Karpas-422 (cell line): ENCODE data around the gene IGLL5. TPM values are rescaled to one million over a fixed set of nuclear protein-coding genes. Genes with fewer than 3 reads are reported as not detected.
"Not testable (repeated sequence)": the region's sequence is repeated elsewhere in the genome, so short reads cannot be mapped to it uniquely, and the experiment has no call there.

Source experiments
- DNase-seq: peaks from one replicate; pipeline ENCODE4 v3.0.0-alpha.2; 2015
- H2AFZ ChIP-seq: fragments of 200-600 bp; sonication (generic); 2 replicates; pipeline ENCODE4 v1.6.1; 2014; ENCODE audit warnings: antibody characterized with exemption, low read length, mixed read lengths
- H3K27ac ChIP-seq: fragments of 200-600 bp; sonication (generic); 2 replicates; pipeline ENCODE4 v1.5.1; 2014; ENCODE audit warnings: mild to moderate bottlenecking, low read length, moderate library complexity
- H3K27me3 ChIP-seq: fragments of 200-600 bp; sonication (generic); 2 replicates; pipeline ENCODE4 v1.6.1; 2014; ENCODE audit warnings: low read length, mixed read lengths
- H3K36me3 ChIP-seq: fragments of 200-600 bp; sonication (generic); 2 replicates; pipeline ENCODE4 v1.6.1; 2014; ENCODE audit warnings: low read length, mixed read lengths; ENCODE audit not compliant: insufficient read depth
- H3K4me1 ChIP-seq: fragments of 200-600 bp; sonication (generic); 2 replicates; pipeline ENCODE4 v1.6.1; 2014; ENCODE audit warnings: mild to moderate bottlenecking, low read length, mixed read lengths
- H3K4me2 ChIP-seq: fragments of 200-600 bp; sonication (generic); 2 replicates; pipeline ENCODE4 v1.6.1; 2014; ENCODE audit warnings: low read length, low read depth, mild to moderate bottlenecking; ENCODE audit not compliant: poor library complexity, severe bottlenecking
- H3K4me3 ChIP-seq: fragments of 200-600 bp; sonication (generic); 2 replicates; pipeline ENCODE4 v1.5.1; 2014; ENCODE audit warnings: mild to moderate bottlenecking, antibody characterized with exemption, low read length, mixed read lengths
- H3K79me2 ChIP-seq: fragments of 200-600 bp; sonication (generic); 2 replicates; pipeline ENCODE4 v1.6.1; 2014; ENCODE audit warnings: mild to moderate bottlenecking, low read length, mixed read lengths
- H3K9ac ChIP-seq: fragments of 200-600 bp; sonication (generic); 2 replicates; pipeline ENCODE4 v1.6.0; 2014; ENCODE audit warnings: low read length
- H3K9me2 ChIP-seq: fragments of 200-600 bp; sonication (generic), shearing (Covaris generic); replicated peaks from 2 replicates; pipeline ENCODE4 v1.6.0; 2014; ENCODE audit warnings: mild to moderate bottlenecking, low read length, moderate library complexity; ENCODE audit not compliant: insufficient read depth
- H3K9me3 ChIP-seq: fragments of 300-700, 200-600 bp; sonication (generic); 2 replicates; pipeline ENCODE4 v1.6.1; 2014; ENCODE audit warnings: low read length, mixed read lengths
- H4K20me1 ChIP-seq: fragments of 200-600 bp; sonication (generic); 2 replicates; pipeline ENCODE4 v1.6.1; 2014; ENCODE audit warnings: mild to moderate bottlenecking, antibody characterized with exemption, low read length, low read depth; ENCODE audit not compliant: insufficient read depth
- total RNA-seq: library from RNA; depleted of rRNA; stranded (reverse); fragments of >200 nt; shearing (Covaris generic); gene quantifications from 2 replicates; pipeline ENCODE4 v1.2.3, GENCODE V29; 2014; ENCODE audit warnings: low replicate concordance

IGLL5 gene
- total RNA-seq, 1 experiment from 2014 or later: 1.1 TPM

DNA sequence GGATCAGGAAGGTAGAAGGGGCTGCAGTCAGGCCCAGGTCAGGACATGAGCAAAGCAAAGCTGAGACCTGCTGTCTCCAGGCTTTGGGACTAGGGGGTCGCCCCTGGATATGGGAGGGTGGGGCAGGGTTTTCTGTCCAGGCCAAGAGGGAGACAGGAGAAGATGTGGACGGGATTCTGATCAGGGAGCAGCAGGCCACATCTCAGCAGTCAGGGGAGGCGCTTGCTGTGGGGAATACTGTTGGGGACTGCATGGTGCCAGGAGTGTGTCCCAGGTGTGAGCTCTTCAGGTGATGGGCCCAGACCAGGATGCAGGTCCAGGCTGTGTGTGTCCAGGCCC is 29.3 kb downstream of the IGLL5 start:
- DNase-seq: no peak
- Histone ChIP-seq H3K9ac (no peak overlapping the region), H2AFZ (no peak overlapping the region), H3K4me2 (no peak overlapping the region), H3K9me2 (no peaks in the 10 kb centered on the region), H3K79me2 (no peaks in the 10 kb centered on the region), H3K9me3 (no peaks in the 10 kb centered on the region), H3K27me3 (no peaks in the 10 kb centered on the region), H3K4me1 (peaks cover 15% of the 10 kb centered on the region), H3K36me3 (no peaks in the 10 kb centered on the region), H3K27ac (no peak overlapping the region), H3K4me3 (no peak overlapping the region), H4K20me1 (peaks cover 47% of the 10 kb centered on the region)

DNA sequence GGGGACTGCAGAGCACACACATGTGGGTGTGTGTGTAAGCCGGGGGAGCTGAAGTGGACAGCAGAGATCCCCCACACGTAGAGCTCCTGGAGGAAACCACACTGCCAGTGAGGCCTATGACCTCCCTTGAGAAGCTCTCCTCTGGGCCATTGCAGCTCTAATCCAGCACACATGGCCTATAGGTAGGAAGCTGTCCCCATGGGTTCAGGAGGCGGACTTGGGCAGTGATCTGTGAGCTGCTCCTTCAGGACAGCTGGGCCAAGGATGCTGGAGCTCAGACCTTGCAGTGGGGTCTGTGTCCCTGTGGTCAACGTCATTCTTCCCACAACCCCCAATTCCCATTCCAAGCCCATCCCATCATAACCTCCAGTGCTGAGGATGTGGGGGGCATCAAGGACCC is 29.8 kb downstream of the IGLL5 start:
- H3K9me2 ChIP-seq: no peaks in the 10 kb centered on the region
- DNase-seq: no peak
- no peak overlapping the region for H3K4me2 ChIP-seq
- H3K36me3 ChIP-seq: no peaks in the 10 kb centered on the region
- H3K9ac ChIP-seq: no peak overlapping the region
- no peaks in the 10 kb centered on the region for H3K27me3 ChIP-seq
- H3K27ac ChIP-seq: no peak overlapping the region
- H3K79me2 ChIP-seq: no peaks in the 10 kb centered on the region
- H4K20me1 ChIP-seq: peaks cover 43% of the 10 kb centered on the region
- no peak overlapping the region for H3K4me3 ChIP-seq
- peaks cover 15% of the 10 kb centered on the region for H3K4me1 ChIP-seq
- no peaks in the 10 kb centered on the region for H3K9me3 ChIP-seq
- no peak overlapping the region for H2AFZ ChIP-seq

DNA sequence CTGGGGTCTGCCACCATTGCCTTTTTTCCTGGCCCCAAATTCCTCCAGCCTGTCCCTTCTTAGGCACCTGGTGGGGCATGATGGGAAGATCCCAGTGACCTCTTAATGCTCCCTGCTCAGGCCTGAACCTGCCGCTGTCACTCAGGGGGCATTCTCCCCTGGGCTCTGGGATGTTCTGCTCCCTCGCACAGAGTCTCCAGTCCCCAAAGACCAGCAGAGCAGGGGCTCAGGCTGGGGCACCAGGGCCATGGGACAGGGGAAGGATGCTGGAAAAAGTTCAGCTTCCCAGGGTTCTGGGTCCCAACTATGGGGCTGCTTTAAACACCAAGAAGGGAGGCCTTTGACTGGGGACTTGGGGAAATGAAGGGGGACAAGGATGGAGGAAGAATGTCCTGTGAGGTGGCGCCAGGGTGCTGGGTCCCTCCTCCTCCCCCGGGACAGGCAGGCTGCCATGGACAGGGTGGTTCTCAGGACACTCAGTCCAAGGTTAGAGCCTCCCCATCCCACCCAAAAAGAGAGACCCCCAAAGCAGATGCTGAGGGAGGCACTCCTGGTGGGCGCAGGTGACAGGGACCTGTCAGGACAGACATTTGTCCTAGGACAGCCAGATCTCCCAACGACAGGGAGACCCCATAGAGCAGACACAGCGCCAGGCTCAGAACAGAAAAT is 30.8 kb downstream of the IGLL5 start:
- Histone ChIP-seq H3K4me2 (no peak overlapping the region), H3K27me3 (no peaks in the 10 kb centered on the region), H3K9me2 (no peaks in the 10 kb centered on the region), H2AFZ (no peak overlapping the region), H3K36me3 (no peaks in the 10 kb centered on the region), H3K27ac (no peak overlapping the region), H3K4me3 (no peak overlapping the region), H3K79me2 (no peaks in the 10 kb centered on the region), H4K20me1 (peaks cover 35% of the 10 kb centered on the region), H3K9me3 (no peaks in the 10 kb centered on the region), H3K4me1 (peaks cover 15% of the 10 kb centered on the region), H3K9ac (no peak overlapping the region)
- DNase-seq: no peak

DNA sequence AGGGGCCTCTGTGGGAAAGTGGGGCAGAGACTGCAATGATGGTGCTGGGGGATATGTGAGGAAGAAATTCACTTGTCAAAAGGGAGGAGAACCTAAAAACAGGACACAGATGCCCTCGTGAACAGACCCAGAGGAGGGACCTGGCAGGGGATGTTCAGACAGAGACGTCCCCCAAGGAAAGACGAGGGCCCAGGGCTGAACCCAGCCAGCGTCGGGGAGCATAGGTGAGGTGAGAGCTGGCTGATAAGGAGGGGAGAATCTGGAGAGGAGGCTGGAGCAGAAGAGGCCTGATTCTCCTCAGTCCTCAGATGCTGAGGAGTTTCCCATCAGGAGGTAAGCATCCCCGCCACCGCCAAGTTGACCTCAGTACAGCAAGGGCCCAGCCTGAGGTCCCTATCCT is 31.4 kb downstream of the IGLL5 start:
- H3K4me2 ChIP-seq: no peak overlapping the region

DNA sequence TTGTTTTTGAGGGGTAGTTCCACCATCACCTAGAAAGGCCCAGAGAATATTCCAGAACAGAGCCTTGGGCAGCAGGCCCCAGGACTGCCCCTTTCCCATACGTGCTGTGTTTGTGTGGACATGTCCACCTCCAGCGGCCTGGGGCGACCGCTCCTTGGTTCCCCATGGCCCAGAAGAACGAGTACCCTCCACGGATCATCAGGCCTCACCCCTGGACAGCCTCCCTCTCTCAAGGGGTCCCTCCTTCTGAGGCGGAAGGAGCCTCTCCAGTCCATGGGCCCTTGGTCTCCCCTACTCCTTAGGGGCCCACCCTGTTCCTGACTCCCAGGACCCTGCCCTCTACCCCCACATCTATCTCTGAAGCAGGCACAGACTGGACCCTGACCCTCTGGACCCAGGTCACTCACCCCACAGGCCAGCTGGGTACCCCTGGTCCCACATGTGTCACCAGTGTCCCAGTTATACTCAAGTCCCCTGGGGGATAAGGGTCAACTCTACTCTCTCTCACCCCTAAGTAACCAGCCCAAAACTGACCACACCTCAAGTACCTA is 32.6 kb downstream of the IGLL5 start:
- Histone ChIP-seq H3K4me2 (no peak overlapping the region), H3K9me2 (no peaks in the 10 kb centered on the region), H3K79me2 (no peaks in the 10 kb centered on the region), H4K20me1 (peaks cover 32% of the 10 kb centered on the region), H3K27me3 (no peaks in the 10 kb centered on the region), H3K9me3 (no peaks in the 10 kb centered on the region), H3K4me3 (no peak overlapping the region), H2AFZ (no peak overlapping the region), H3K27ac (no peak overlapping the region), H3K4me1 (no peaks in the 10 kb centered on the region), H3K36me3 (no peaks in the 10 kb centered on the region), H3K9ac (no peak overlapping the region)
- DNase-seq: no peak

More for the DNA sequence above, 31.4 kb downstream of the IGLL5 start:
- no peak overlapping the region for H3K9ac ChIP-seq
- H3K4me3 ChIP-seq: no peak overlapping the region
- peaks cover 34% of the 10 kb centered on the region for H4K20me1 ChIP-seq
- no peak overlapping the region for H2AFZ ChIP-seq
- no peaks in the 10 kb centered on the region for H3K9me2 ChIP-seq
- H3K79me2 ChIP-seq: no peaks in the 10 kb centered on the region
- H3K4me1 ChIP-seq: peaks cover 9% of the 10 kb centered on the region
- no peaks in the 10 kb centered on the region for H3K27me3 ChIP-seq
- DNase-seq: no peak
- no peak overlapping the region for H3K27ac ChIP-seq
- H3K36me3 ChIP-seq: no peaks in the 10 kb centered on the region
- no peaks in the 10 kb centered on the region for H3K9me3 ChIP-seq

DNA sequence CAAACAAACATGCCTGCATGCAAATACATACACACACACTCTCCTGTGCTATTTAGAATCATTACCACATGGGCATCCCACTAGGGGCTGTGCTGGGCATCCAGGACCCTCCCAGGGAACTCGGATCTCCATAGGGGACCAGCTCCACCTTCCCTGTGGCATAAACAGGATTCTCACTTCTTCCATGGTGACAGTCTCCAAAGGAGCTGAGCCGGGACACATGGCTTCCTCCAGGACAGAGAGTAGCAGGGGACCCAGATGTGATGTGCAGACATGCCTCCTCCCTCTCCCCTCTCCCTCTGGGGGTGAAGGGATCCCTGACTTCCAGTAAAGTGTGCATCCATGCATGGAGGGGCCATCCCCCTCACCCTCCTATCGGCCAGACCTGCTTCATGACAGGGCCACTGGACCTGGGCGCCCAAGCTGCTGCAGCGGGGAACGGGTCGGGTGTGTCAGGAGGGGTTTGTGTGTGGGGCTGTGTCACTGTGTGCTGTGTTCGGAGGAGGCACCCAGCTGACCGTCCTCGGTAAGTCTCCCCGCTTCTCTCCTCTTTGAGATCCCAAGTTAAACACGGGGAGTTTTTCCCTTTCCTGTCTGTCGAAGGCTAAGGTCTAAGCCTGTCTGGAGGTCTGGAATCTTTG is 33.4 kb downstream of the IGLL5 start:
- Histone ChIP-seq H3K4me1 (peaks cover 5% of the 10 kb centered on the region; the same call in 1 of the 2 replicates), H3K9me2 (no peaks in the 10 kb centered on the region), H3K27me3 (no peaks in the 10 kb centered on the region), H3K9ac (no peak overlapping the region), H3K9me3 (no peaks in the 10 kb centered on the region), H3K4me3 (no peak overlapping the region), H3K36me3 (no peaks in the 10 kb centered on the region), H3K27ac (no peak overlapping the region), H3K4me2 (no peak overlapping the region), H2AFZ (no peak overlapping the region), H4K20me1 (peaks cover 38% of the 10 kb centered on the region), H3K79me2 (no peaks in the 10 kb centered on the region)
- no peak for DNase-seq

DNA sequence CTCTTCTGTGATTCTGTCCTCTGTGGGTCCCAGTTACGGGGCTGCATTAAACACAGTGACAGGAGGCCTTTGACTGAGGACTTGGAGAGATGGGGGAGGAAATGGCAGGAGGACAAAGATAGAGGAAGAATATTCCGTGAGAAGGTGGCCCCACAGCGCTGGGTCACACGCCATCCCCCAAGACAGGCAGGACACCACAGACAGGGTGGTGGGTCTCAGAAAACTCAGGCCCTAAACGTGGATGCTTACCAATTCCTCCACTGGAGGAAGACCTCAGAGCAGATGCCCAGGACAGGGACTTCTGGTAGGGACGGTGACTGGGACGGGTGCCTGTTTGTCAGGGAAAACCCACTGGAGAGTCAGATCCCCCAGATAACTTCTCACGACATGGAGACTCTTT is 34.0 kb downstream of the IGLL5 start:
- Histone ChIP-seq H2AFZ (no peak overlapping the region), H3K9me3 (no peaks in the 10 kb centered on the region), H3K9ac (no peak overlapping the region), H3K27me3 (no peaks in the 10 kb centered on the region), H3K4me2 (no peak overlapping the region), H3K9me2 (no peaks in the 10 kb centered on the region), H3K36me3 (no peaks in the 10 kb centered on the region), H3K27ac (no peak overlapping the region), H4K20me1 (peaks cover 43% of the 10 kb centered on the region), H3K79me2 (no peaks in the 10 kb centered on the region), H3K4me1 (peaks cover 7% of the 10 kb centered on the region), H3K4me3 (no peak overlapping the region)
- DNase-seq: no peak

DNA sequence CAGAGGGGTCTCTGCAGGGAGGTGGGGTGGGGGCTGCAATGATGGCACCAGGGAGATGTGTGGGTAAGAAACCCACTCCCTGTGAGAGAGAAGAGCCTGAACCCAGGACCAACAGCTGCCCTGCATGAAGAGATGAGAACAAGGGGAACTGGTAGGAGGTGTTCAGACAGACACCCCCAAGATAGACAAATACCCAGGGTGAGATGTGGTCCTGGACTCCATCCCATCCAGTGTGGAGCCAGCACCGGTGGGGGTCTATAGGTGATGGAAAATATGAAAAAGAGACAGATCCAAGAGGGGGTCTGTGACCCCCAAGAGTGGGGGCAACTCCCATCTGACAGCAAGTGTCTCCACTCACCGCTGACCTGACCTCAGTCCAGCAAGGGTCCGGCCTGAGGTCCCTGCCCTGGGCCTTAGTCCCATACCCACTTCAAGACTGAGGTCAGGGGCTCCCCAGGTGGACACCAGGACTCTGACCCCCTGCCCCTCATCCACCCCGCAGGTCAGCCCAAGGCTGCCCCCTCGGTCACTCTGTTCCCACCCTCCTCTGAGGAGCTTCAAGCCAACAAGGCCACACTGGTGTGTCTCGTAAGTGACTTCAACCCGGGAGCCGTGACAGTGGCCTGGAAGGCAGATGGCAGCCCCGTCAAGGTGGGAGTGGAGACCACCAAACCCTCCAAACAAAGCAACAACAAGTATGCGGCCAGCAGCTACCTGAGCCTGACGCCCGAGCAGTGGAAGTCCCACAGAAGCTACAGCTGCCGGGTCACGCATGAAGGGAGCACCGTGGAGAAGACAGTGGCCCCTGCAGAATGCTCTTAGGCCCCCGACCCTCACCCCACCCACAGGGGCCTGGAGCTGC is 34.7 kb downstream of the IGLL5 start:
- H3K36me3 ChIP-seq, H3K9ac ChIP-seq, H3K4me1 ChIP-seq, DNase-seq, H3K4me3 ChIP-seq, H3K27me3 ChIP-seq, H3K27ac ChIP-seq, H3K79me2 ChIP-seq, H2AFZ ChIP-seq, H3K9me3 ChIP-seq, H3K4me2 ChIP-seq, H3K9me2 ChIP-seq: not testable (repeated sequence)
- peaks cover 43% of the 10 kb centered on the region for H4K20me1 ChIP-seq
